ENCODE results near the gene DNAI1.

DNA sequence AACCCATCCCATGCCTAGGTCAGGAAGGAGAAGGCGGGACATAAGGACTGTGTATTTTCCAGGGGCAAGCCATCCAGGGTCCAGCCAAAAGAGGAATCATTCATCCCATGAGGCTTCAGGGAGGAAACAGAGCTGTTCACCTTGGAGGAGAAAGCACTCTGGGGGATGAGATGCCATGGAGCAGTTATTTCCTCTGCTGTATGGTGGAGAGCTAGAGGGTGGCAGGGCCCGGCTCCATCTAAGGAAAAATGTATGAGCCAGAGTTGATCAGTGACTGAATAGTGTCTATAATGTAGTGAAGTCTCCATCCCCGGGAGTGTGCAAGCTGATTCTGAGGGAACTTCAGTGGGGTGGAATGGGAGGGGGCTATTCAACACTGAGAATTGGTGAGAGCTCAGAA lies 56.2 kb downstream of the DNAI1 start:
- TF ChIP-seq, protein P1, sequence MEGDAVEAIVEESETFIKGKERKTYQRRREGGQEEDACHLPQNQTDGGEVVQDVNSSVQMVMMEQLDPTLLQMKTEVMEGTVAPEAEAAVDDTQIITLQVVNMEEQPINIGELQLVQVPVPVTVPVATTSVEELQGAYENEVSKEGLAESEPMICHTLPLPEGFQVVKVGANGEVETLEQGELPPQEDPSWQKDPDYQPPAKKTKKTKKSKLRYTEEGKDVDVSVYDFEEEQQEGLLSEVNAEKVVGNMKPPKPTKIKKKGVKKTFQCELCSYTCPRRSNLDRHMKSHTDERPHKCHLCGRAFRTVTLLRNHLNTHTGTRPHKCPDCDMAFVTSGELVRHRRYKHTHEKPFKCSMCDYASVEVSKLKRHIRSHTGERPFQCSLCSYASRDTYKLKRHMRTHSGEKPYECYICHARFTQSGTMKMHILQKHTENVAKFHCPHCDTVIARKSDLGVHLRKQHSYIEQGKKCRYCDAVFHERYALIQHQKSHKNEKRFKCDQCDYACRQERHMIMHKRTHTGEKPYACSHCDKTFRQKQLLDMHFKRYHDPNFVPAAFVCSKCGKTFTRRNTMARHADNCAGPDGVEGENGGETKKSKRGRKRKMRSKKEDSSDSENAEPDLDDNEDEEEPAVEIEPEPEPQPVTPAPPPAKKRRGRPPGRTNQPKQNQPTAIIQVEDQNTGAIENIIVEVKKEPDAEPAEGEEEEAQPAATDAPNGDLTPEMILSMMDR (IDR thresholded peaks at IDR 0.05): no peak
- no peak for TF ChIP-seq POLR2A (IDR thresholded peaks at IDR 0.05)

All from esophagus squamous epithelium (tissue), 4 donors.